GM21367 (cell line): ENCODE measurements around the gene FPR2.
"Not testable (repeated sequence)": the region's sequence is repeated elsewhere in the genome, so short reads cannot be mapped to it uniquely, and the experiment has no call there.

Experiments used
- ATAC-seq: cut with Tn5 transposase; IDR thresholded peaks from one replicate; pipeline ENCODE4 v1.9.1; 2021; ENCODE audit not compliant: unreplicated experiment

The FPR2 gene

GRCh38 chr19:51739466-51740213, 21.3 kb upstream of the FPR2 start:
- ATAC-seq: no peak

- ATAC-seq: no peak
Observed at GRCh38 chr19:51740356-51740755, 20.6 kb upstream of the FPR2 start.

- ATAC-seq: no peak
Observed at GRCh38 chr19:51742789-51743188, 18.2 kb upstream of the FPR2 start.

- ATAC-seq: no peak
Observed at GRCh38 chr19:51743405-51743804, 17.6 kb upstream of the FPR2 start.

- ATAC-seq: no peak
Observed at GRCh38 chr19:51746731-51747130, 14.2 kb upstream of the FPR2 start.

GRCh38 chr19:51749979-51750378, 11.0 kb upstream of the FPR2 start:
- no peak for ATAC-seq

GRCh38 chr19:51750400-51751094, 10.4 kb upstream of the FPR2 start:
- no peak for ATAC-seq

- no peak for ATAC-seq
Observed at GRCh38 chr19:51751655-51752054, 9.3 kb upstream of the FPR2 start, which contains the start of gene FPR1. Gene FPR1 (minus strand): TSS chr19:51751878. CDS start chr19:51746994, 4,884 bp downstream.

GRCh38 chr19:51754109-51754508, 6.9 kb upstream of the FPR2 start:
- no peak for ATAC-seq

GRCh38 chr19:51754770-51755169, 6.2 kb upstream of the FPR2 start:
- no peak for ATAC-seq

GRCh38 chr19:51755571-51755970, 5.4 kb upstream of the FPR2 start:
- no peak for ATAC-seq

- ATAC-seq: no peak
Observed at GRCh38 chr19:51761696-51762095, 716 bp downstream of the FPR2 start.

- no peak for ATAC-seq
Observed at GRCh38 chr19:51765086-51765485, 4.1 kb downstream of the FPR2 start.

- ATAC-seq: no peak
Observed at GRCh38 chr19:51766461-51766860, 5.5 kb downstream of the FPR2 start.

GRCh38 chr19:51771376-51772130, 10.6 kb downstream of the FPR2 start:
- ATAC-seq: no peak

GRCh38 chr19:51772977-51773376, 12.0 kb downstream of the FPR2 start:
- no peak for ATAC-seq

GRCh38 chr19:51776561-51776960, 15.6 kb downstream of the FPR2 start:
- ATAC-seq: not testable (repeated sequence)

GRCh38 chr19:51777570-51778462, 16.8 kb downstream of the FPR2 start:
- no peak for ATAC-seq

GRCh38 chr19:51779181-51779580, 18.2 kb downstream of the FPR2 start:
- no peak for ATAC-seq

GRCh38 chr19:51779703-51780102, 18.7 kb downstream of the FPR2 start:
- ATAC-seq: no peak

GRCh38 chr19:51780270-51780669, 19.3 kb downstream of the FPR2 start:
- no peak for ATAC-seq
